Brain microvascular endothelial cell (primary cell): ENCODE results near the gene CPXM1.

Source experiments
- DNase-seq: peaks from one replicate; pipeline ENCODE4 v3.0.0-alpha.2; 2020
- H3K27ac ChIP-seq: fragments of 250-450 bp; sonication (Bioruptor Pico); 2 replicates; pipeline ENCODE4 v1.5.1; 2020; ENCODE audit warnings: mild to moderate bottlenecking, moderate library complexity
- H3K27me3 ChIP-seq: fragments of 250-450 bp; sonication (Bioruptor Pico); replicated peaks from 2 replicates; pipeline ENCODE4 v1.5.1; 2020; ENCODE audit warnings: mild to moderate bottlenecking
- H3K36me3 ChIP-seq: fragments of 250-450 bp; sonication (Bioruptor Pico); replicated peaks from 2 replicates; pipeline ENCODE4 v1.5.1; 2020; ENCODE audit warnings: mild to moderate bottlenecking
- H3K4me3 ChIP-seq: 2 replicates; pipeline ENCODE4 v1.5.1; 2011; ENCODE audit warnings: low read depth, mild to moderate bottlenecking, control low read depth, low read length, moderate library complexity
- CTCF ChIP-seq: IDR thresholded peaks from 2 replicates; pipeline ENCODE4 v1.5.1; 2011; ENCODE audit warnings: low read depth, mild to moderate bottlenecking, moderate library complexity, low read length, control low read depth, inconsistent platforms; ENCODE audit errors: missing control alignments
- in situ Hi-C: cut with HindIII; loops from 2 replicates; pipeline ENCODE4 v1.10.0; 2017; ENCODE audit warnings: low sequenced_read_pairs, low pct_ligation_motif_present

The CPXM1 gene

GRCh38 chr20:2745936-2746635, 54.3 kb downstream of the CPXM1 start:
- no peaks in the 10 kb centered on the region for H3K36me3 ChIP-seq
- H3K4me3 ChIP-seq, result no peak overlapping the region
- TF ChIP-seq CTCF, result no peak
- no peak overlapping the region for H3K27ac ChIP-seq
- H3K27me3 ChIP-seq, result peaks cover 37% of the 10 kb centered on the region
- in situ Hi-C loops, result no loop called here
- no peak for DNase-seq

- TF ChIP-seq CTCF, result no peak
- no peak overlapping the region for H3K4me3 ChIP-seq
- no peak overlapping the region for H3K27ac ChIP-seq
- H3K36me3 ChIP-seq, result no peaks in the 10 kb centered on the region
- in situ Hi-C loops, result no loop called here
- DNase-seq, result no peak
- H3K27me3 ChIP-seq, result peaks cover 30% of the 10 kb centered on the region
These were observed 55.1 kb downstream of the CPXM1 start for GRCh38 chr20:2745060-2745910.
